SK-N-SH (cell line): ENCODE results near the gene PALLD. TPM values are rescaled to one million over a fixed set of nuclear protein-coding genes. Genes with fewer than 3 reads are reported as not detected.

Experiments used
- CTCF ChIA-PET: fragments of 300-600, 350-600 bp; formaldehyde crosslinking; extraction: SDS; loops from one replicate; lab custom pipeline; 2021; lab: Yijun Ruan, JAX
- POLR2A ChIA-PET: fragments of 350-600 bp; sonication (Branson Sonifier 250); formaldehyde crosslinking; extraction: SDS; loops from one replicate; lab custom pipeline; 2020; ENCODE audit warnings: antibody characterized with exemption, inconsistent platforms; lab: Yijun Ruan, JAX
- DNase-seq: peaks from one replicate; pipeline ENCODE4 v3.0.0; 2012
- H2AFZ ChIP-seq: fragments of 200-600 bp; sonication (generic); 2 replicates; pipeline ENCODE4 v1.8.1; 2016; ENCODE audit warnings: antibody characterized with exemption, mild to moderate bottlenecking, low read depth
- H3F3A ChIP-seq: fragments of 200-600 bp; sonication (generic); replicated peaks from 2 replicates; pipeline ENCODE3; 2016; ENCODE audit warnings: antibody characterized with exemption, mild to moderate bottlenecking; ENCODE audit not compliant: insufficient read depth
- H3K27ac ChIP-seq, 2 experiments: fragments of 200-500 bp in 1 of 2; fragments of 200-600 bp in 1 of 2; sonication (Bioruptor generic) in 1 of 2; sonication (generic), shearing (Covaris generic) in 1 of 2; 2 replicates each; pipeline versions ENCODE4 v1.5.1 to v1.6.1; 2014 to 2016; ENCODE audit warnings: low read depth in 2 of 2, inconsistent platforms in 1 of 2, low read length in 1 of 2, mild to moderate bottlenecking in 1 of 2, mixed read lengths in 1 of 2
- H3K27me3 ChIP-seq: fragments of 200-600 bp; sonication (generic), shearing (Covaris generic); 2 replicates; pipeline ENCODE4 v1.6.1; 2016; ENCODE audit warnings: mixed run types; ENCODE audit not compliant: insufficient read depth
- H3K36me3 ChIP-seq, 2 experiments: fragments of 200-500 bp in 1 of 2; fragments of 200-600 bp in 1 of 2; sonication (Bioruptor generic) in 1 of 2; sonication (generic) in 1 of 2; replicated peaks in 1 of 2; 2 replicates each; pipeline versions ENCODE3 to v1.5.1; 2014 to 2016; ENCODE audit warnings: low read length in 1 of 2, mild to moderate bottlenecking in 1 of 2; ENCODE audit not compliant: insufficient read depth in 2 of 2, control insufficient read depth in 1 of 2
- H3K4me1 ChIP-seq, 2 experiments: fragments of 200-500 bp in 1 of 2; fragments of 200-600 bp in 1 of 2; sonication (Bioruptor generic) in 1 of 2; sonication (generic), shearing (Covaris generic) in 1 of 2; 2 replicates each; pipeline versions ENCODE4 v1.5.1 to v1.6.1; 2014 to 2016; ENCODE audit warnings: low read depth in 1 of 2, low read length in 1 of 2, mixed run types in 1 of 2; ENCODE audit not compliant: insufficient read depth in 2 of 2, control insufficient read depth in 1 of 2
- H3K4me2 ChIP-seq: fragments of 200-600 bp; sonication (generic), shearing (Covaris generic); 2 replicates; pipeline ENCODE4 v1.6.1; 2017; ENCODE audit warnings: mixed run types
- H3K4me3 ChIP-seq, 2 experiments: fragments of 200-500 bp in 1 of 2; fragments of 200-600 bp in 1 of 2; sonication (Bioruptor generic) in 1 of 2; sonication (generic), shearing (Covaris generic) in 1 of 2; 2 replicates each; pipeline versions ENCODE4 v1.5.1 to v1.8.1; 2014 to 2016; ENCODE audit warnings: low read depth in 2 of 2, inconsistent platforms in 1 of 2, low read length in 1 of 2, mild to moderate bottlenecking in 1 of 2, mixed read lengths in 1 of 2, moderate library complexity in 1 of 2
- H3K79me2 ChIP-seq: fragments of 200-600 bp; sonication (generic); 2 replicates; pipeline ENCODE4 v1.8.1; 2017; ENCODE audit warnings: mild to moderate bottlenecking; ENCODE audit not compliant: insufficient read depth
- H3K9ac ChIP-seq: fragments of 200-600 bp; sonication (generic); 2 replicates; pipeline ENCODE4 v1.6.1; 2017; ENCODE audit warnings: mixed run types
- H3K9me2 ChIP-seq: fragments of 200-600 bp; sonication (generic); 2 replicates; pipeline ENCODE4 v1.6.1; 2017; ENCODE audit warnings: mixed run types
- H3K9me3 ChIP-seq: fragments of 200-600 bp; sonication (generic); 2 replicates; pipeline ENCODE4 v1.6.1; 2017; ENCODE audit warnings: mixed run types, mild to moderate bottlenecking, moderate library complexity
- H4K20me1 ChIP-seq: fragments of 200-600 bp; sonication (generic); 2 replicates; pipeline ENCODE4 v1.6.1; 2017; ENCODE audit warnings: mild to moderate bottlenecking, mixed run types; ENCODE audit not compliant: insufficient read depth
- FOXM1 ChIP-seq: IDR thresholded peaks from 2 replicates; pipeline ENCODE4 v1.4.0; 2012; ENCODE audit warnings: low read depth, mild to moderate bottlenecking
- MXI1 ChIP-seq: IDR thresholded peaks from 2 replicates; pipeline ENCODE4 v1.6.1; 2012; ENCODE audit warnings: mild to moderate bottlenecking, low read depth, low read length, improper control_type of control experiment
- RFX5 ChIP-seq: IDR thresholded peaks from 2 replicates; pipeline ENCODE4 v1.6.1; 2012; ENCODE audit warnings: mild to moderate bottlenecking, improper control_type of control experiment, low read length
- TCF12 ChIP-seq: IDR thresholded peaks from 2 replicates; pipeline ENCODE4 v1.4.0; 2012
- TEAD4 ChIP-seq: IDR thresholded peaks from 2 replicates; pipeline ENCODE4 v1.4.0; 2012; ENCODE audit warnings: mild to moderate bottlenecking, borderline replicate concordance; ENCODE audit not compliant: insufficient read depth
- YY1 ChIP-seq: IDR thresholded peaks from 2 replicates; pipeline ENCODE4 v1.4.0; 2012; ENCODE audit warnings: low read depth, mild to moderate bottlenecking
- WGBS: methylation state at CpG from one replicate; pipeline ENCODE4 v1.1.6; 2017; ENCODE audit warnings: low lambda C conversion rate; 5-methylcytosine and 5-hydroxymethylcytosine counted together
- polyA plus RNA-seq, 3 experiments: library from polyadenylated mRNA; depleted of rRNA; stranded (reverse); fragments of >200 nt; gene quantifications; 2 replicates each; pipeline ENCODE4 v1.2.3, GENCODE V29; 2012
- TF ChIP-seq, protein P1 (sequence below): fragments of 150-350 bp; IDR thresholded peaks from 2 replicates; pipeline ENCODE4 v1.6.1; 2016; ENCODE audit warnings: mild to moderate bottlenecking, low read depth, low read length
- TF ChIP-seq, protein P2 (sequence below): IDR thresholded peaks from 2 replicates; pipeline ENCODE4 v1.6.1; 2012; ENCODE audit warnings: mild to moderate bottlenecking, low read depth, low read length, moderate library complexity
- TF ChIP-seq, protein P3 (sequence below): IDR thresholded peaks from 2 replicates; pipeline ENCODE4 v1.4.0; 2012; ENCODE audit warnings: low read depth
- TF ChIP-seq, protein P4 (sequence below): IDR thresholded peaks from 2 replicates; pipeline ENCODE4 v1.4.0; 2012; ENCODE audit warnings: low read depth, borderline replicate concordance

The PALLD gene
- polyA plus RNA-seq, 1 of the 3 experiments (the other 2 are of a cell fraction) = 33.0 TPM

DNA sequence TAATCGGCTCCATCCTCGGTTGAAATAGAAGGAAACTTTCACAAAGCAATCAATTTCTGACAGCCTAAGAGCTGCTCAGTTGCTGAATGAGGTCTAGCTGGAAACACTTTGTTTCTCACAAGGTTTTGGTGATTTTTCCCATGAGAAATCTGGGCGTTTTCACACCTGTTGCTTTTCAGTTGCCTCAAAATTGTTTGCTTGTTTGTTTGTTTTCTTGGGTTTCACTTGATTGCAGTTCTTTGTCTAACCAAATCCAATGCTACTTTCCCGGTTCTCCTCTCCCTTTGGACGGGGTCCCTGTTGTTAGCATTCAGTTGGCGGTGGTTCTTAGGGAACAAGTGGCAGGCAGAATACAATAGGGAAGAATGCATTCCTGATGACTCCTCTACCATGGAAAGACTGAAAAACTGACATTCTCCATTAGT, 135.5 kb downstream of the PALLD start:
- POLR2A ChIA-PET = interaction anchor here (0.6 kb wide), 1 partner anchor 89 kb away, joined by 3 read pairs; no protein-coding TSS in a partner anchor
- no peaks in the 10 kb centered on the region for H3K9me2 ChIP-seq
- H3K36me3 ChIP-seq = no peaks in the 10 kb centered on the region
- H3K4me3 ChIP-seq = peak overlapping the region; percentile 77 to 79
- H3K9ac ChIP-seq = peak overlapping the region; percentile 77
- WGBS = 12% methylated on average over 6 of the region's 6 CpGs
- TF ChIP-seq, protein P1, sequence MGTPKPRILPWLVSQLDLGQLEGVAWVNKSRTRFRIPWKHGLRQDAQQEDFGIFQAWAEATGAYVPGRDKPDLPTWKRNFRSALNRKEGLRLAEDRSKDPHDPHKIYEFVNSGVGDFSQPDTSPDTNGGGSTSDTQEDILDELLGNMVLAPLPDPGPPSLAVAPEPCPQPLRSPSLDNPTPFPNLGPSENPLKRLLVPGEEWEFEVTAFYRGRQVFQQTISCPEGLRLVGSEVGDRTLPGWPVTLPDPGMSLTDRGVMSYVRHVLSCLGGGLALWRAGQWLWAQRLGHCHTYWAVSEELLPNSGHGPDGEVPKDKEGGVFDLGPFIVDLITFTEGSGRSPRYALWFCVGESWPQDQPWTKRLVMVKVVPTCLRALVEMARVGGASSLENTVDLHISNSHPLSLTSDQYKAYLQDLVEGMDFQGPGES = no peak
- TF ChIP-seq TCF12 = peak; percentile 28; the same call in 1 of the 2 replicates
- no peak for TF ChIP-seq FOXM1
- no peak for TF ChIP-seq TEAD4
- TF ChIP-seq, protein P2, sequence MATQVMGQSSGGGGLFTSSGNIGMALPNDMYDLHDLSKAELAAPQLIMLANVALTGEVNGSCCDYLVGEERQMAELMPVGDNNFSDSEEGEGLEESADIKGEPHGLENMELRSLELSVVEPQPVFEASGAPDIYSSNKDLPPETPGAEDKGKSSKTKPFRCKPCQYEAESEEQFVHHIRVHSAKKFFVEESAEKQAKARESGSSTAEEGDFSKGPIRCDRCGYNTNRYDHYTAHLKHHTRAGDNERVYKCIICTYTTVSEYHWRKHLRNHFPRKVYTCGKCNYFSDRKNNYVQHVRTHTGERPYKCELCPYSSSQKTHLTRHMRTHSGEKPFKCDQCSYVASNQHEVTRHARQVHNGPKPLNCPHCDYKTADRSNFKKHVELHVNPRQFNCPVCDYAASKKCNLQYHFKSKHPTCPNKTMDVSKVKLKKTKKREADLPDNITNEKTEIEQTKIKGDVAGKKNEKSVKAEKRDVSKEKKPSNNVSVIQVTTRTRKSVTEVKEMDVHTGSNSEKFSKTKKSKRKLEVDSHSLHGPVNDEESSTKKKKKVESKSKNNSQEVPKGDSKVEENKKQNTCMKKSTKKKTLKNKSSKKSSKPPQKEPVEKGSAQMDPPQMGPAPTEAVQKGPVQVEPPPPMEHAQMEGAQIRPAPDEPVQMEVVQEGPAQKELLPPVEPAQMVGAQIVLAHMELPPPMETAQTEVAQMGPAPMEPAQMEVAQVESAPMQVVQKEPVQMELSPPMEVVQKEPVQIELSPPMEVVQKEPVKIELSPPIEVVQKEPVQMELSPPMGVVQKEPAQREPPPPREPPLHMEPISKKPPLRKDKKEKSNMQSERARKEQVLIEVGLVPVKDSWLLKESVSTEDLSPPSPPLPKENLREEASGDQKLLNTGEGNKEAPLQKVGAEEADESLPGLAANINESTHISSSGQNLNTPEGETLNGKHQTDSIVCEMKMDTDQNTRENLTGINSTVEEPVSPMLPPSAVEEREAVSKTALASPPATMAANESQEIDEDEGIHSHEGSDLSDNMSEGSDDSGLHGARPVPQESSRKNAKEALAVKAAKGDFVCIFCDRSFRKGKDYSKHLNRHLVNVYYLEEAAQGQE = no peak
- TF ChIP-seq YY1 = no peak
- TF ChIP-seq RFX5 = no peak
- TF ChIP-seq, protein P3, sequence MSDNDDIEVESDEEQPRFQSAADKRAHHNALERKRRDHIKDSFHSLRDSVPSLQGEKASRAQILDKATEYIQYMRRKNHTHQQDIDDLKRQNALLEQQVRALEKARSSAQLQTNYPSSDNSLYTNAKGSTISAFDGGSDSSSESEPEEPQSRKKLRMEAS = peak; percentile 8; the same call in 1 of the 2 replicates
- TF ChIP-seq, protein P4, sequence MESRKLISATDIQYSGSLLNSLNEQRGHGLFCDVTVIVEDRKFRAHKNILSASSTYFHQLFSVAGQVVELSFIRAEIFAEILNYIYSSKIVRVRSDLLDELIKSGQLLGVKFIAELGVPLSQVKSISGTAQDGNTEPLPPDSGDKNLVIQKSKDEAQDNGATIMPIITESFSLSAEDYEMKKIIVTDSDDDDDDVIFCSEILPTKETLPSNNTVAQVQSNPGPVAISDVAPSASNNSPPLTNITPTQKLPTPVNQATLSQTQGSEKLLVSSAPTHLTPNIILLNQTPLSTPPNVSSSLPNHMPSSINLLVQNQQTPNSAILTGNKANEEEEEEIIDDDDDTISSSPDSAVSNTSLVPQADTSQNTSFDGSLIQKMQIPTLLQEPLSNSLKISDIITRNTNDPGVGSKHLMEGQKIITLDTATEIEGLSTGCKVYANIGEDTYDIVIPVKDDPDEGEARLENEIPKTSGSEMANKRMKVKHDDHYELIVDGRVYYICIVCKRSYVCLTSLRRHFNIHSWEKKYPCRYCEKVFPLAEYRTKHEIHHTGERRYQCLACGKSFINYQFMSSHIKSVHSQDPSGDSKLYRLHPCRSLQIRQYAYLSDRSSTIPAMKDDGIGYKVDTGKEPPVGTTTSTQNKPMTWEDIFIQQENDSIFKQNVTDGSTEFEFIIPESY = no peak
- no peak for TF ChIP-seq MXI1
- TF ChIP-seq, all 33 proteins: peak for 2
- Histone ChIP-seq H3K27ac (peak overlapping the region; percentile 75 to 93), H2AFZ (no peak overlapping the region), H3F3A (peaks cover 58% of the 10 kb centered on the region), H4K20me1 (no peaks in the 10 kb centered on the region), H3K27me3 (no peaks in the 10 kb centered on the region), H3K9me3 (no peaks in the 10 kb centered on the region), H3K4me2 (peak overlapping the region; percentile 90), H3K4me1 (peaks cover 22 to 41% of the 10 kb centered on the region in 2 experiments), H3K79me2 (peaks cover 29% of the 10 kb centered on the region)
- DNase-seq = no peak
- CTCF ChIA-PET = interaction anchor here (0.7 to 3.1 kb wide), 7 partner anchors 8 to 86 kb away, joined by 3 to 16 read pairs (median 3); no protein-coding TSS in a partner anchor
